Prostate gland (tissue), 2 donors: ENCODE measurements around the gene LMBR1.

Source experiments
- POLR2AphosphoS5 ChIP-seq: sonication (generic); formaldehyde crosslinking; IDR thresholded peaks from one replicate; pipeline ENCODE4 v1.6.1; 2017; ENCODE audit warnings: antibody characterized with exemption
- TF ChIP-seq, protein P1 (sequence below), 4 experiments: fragments of 200-600 bp in 2 of 4; fragments of 450-650 bp in 2 of 4; sonication (generic) in 2 of 4; IDR thresholded peaks; 1 replicate in 3 of 4; 2 replicates in 1 of 4; pipeline ENCODE4 v1.5.1; 2016 to 2019; ENCODE audit warnings: antibody characterized with exemption in 4 of 4, mild to moderate bottlenecking in 2 of 4, moderate library complexity in 2 of 4

GRCh38 chr7:156823435-156823834, 69.5 kb downstream of the LMBR1 start:
- TF ChIP-seq POLR2AphosphoS5, result no peak
- TF ChIP-seq, protein P1, sequence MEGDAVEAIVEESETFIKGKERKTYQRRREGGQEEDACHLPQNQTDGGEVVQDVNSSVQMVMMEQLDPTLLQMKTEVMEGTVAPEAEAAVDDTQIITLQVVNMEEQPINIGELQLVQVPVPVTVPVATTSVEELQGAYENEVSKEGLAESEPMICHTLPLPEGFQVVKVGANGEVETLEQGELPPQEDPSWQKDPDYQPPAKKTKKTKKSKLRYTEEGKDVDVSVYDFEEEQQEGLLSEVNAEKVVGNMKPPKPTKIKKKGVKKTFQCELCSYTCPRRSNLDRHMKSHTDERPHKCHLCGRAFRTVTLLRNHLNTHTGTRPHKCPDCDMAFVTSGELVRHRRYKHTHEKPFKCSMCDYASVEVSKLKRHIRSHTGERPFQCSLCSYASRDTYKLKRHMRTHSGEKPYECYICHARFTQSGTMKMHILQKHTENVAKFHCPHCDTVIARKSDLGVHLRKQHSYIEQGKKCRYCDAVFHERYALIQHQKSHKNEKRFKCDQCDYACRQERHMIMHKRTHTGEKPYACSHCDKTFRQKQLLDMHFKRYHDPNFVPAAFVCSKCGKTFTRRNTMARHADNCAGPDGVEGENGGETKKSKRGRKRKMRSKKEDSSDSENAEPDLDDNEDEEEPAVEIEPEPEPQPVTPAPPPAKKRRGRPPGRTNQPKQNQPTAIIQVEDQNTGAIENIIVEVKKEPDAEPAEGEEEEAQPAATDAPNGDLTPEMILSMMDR (IDR thresholded peaks at IDR 0.05), result no peak
